GM11168 (cell line): ENCODE data around the gene SIPA1L3.

Experiments used
- in situ Hi-C: fragments of 300-500 bp; cut with MboI; formaldehyde crosslinking; loops from one replicate; pipeline ENCODE4 v1.12.0; 2022; ENCODE audit warnings: low sequenced_read_pairs; ENCODE audit not compliant: unreplicated experiment

Gene SIPA1L3

DNA sequence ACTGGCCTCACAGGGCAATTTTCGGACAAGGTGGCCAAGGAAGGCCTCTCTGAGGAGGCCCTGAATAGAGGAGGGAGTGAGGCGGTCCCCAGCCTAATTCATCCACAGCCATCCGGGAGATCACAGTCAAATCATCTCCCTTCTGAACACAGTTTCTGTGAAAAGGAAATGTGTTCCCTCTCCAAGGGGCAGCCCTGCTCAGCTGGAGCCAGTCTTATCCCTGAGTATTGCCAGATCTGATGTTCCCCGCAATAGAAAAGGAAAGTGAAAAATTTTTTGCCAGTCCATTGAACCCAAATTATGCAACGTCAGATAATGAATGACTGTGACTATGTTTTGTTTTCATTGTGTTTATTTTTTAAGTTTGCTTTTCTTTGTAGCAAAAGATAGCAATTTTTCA lies 125.9 kb downstream of the SIPA1L3 start:
- in situ Hi-C loops, result no loop called here

DNA sequence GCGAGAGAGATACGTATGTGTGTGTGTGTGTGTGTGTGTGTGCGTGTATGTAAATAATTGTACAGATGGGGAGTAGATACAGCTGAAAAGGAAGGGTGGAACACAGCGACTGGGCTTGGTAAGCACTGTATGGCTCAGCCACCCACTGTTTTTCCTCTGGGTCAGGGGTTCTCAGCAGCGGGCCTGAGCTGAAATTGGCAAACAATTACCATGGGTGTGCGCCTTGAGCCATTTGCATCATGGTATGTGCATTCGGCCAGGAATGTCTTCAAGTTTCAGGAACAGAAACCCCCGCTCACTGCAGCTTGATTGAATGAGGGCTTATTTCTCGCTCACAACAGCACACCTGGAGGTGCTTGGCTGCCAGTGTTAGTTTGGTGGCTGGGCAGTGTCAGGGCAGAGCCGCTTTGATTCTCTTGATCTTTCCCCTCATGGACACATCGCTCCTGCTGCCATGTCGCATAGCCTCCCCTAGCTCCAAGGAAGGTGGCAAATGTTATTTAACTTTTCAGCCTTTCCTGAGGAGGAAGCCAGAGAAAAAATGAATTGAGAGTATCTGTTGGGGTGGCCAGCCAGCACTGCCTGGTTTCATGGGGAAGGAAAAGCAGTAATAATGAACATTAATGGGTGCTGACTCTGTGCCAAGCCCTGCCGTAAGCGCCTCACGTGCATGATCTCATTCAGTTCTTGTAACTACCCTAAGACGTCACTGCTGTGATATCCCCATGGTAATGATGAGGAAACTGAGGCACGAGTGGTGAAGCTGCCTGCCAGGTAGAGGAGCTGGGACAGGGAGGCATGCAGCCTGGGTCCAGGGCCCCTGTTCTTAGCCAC lies 126.9 kb downstream of the SIPA1L3 start:
- in situ Hi-C loops, result no loop called here

DNA sequence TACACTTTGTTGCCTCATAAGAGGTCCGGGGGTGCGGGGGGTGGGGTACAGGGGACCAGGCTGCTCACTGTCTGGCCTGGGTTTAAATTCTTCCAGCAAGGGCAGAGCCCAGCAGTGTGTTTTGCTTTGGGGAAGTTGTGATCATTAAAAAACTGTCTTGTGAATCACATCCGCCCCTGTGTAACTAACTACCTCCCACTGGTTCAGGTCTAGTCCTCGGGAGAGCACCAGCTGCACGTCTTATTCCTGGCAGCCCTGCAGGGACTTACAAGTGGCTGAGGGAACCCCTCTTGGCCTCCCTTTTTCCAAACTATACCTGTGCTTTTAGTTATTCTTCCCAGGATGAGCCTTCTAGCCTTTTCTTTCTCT lies 127.5 kb downstream of the SIPA1L3 start:
- in situ Hi-C loops, result no loop called here

DNA sequence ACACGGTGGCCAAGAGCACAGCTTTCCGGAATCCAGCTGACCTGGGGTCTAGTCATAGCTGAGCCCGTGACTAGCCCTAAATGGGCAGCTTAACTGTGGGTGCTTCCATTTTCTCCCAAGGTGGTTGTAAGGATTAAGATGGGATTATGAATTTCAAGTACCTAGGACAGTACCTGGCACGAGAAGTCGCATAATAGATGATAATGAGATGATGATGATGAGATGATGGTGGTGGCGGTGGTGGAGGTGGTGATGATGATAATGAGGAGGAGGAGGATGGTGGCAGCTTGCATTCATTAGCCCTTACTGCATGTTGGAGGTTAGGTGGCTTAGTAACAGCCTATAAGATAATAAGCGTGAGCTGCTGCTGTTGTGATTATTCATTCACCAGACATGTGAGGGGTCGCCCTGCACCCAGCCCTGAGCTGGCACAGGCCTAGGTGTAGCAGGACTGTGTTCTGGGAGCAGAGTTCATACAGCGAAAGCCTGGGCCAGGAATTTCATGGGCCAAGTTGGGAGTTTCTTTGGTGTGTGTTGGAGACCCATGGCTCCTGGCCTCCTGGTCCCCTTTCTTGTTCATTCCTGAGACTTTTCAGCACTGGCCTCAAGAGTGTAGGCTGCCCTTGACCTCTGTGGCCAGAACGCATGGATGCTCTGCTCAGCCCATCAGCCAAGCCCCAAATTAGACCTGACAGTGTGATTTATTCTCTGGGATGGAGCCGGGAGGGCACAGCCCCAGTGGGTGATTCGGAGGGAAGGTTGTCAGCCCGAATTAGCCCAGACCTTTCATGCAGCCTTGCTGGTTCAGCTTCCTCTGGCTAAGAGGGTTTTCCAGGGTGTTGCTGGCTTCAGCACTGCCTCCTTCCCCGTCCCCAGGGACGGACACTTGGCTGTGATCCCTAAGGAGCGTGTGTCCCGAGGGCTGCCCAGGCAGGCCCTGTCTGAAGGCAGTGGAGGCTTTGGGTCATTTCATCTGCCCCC lies 128.8 kb downstream of the SIPA1L3 start:
- in situ Hi-C loops, result no loop called here

DNA sequence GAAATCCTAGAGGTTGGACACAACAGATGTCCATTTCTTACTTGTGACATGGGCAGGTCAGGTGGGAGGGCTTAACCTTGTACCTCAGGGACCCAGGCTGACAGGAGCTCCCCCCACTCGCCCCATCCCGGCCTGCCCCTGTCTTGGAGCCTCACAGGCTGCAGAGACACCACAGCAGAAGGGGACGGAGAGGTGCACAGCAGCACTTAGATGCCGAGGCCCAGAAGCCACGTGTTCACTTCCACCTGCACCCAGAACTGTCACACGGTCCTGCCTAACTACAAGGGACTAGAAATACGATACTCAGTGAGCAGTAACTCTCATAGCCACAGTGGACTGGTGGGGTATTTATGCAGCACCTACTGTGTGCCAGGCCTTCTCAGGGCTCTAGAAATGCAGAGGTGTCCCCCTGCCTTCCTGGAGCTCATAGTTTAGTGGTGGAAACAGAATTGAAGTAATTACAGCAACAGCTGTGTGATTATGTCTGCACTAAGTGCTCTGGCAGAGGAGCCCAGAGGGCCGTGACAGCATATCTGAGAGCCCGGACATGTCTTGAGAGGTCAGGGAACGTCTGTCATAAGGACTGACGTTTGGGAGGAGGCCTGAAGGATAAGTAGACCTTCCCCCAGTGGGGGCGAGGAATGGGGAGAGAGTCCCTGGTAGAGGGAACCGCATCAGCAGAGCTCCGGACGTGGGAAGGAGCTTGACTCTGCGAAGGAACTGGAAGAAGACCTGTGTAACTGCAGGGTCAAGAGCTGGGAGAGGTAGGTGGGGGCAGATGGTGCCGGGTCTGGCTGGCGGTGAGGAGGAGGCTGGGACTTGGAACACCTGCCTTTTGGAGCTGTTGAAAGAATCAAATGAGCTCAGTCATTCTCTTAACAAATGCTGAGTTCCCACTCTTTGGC lies 130.0 kb downstream of the SIPA1L3 start:
- in situ Hi-C loops, result no loop called here

DNA sequence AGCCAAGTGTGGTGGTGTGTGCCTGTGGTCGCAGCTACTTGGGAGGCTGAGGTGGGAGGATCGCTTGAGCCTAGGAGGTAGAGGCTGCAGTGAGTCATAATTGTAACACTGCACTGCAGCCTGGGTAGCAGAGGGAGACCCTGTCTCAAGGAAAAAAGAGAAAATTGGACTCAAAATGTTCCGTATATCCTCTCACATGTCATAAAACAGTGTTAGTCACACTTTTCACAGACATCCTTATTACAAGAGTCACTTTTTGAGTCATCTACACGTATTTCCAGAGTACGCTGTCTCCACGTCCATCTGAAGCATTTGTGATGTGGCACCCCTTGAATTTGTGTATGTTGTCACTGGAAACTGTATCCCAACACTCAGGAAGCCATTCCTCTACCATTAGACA lies 133.0 kb downstream of the SIPA1L3 start:
- in situ Hi-C loops, result no loop called here

DNA sequence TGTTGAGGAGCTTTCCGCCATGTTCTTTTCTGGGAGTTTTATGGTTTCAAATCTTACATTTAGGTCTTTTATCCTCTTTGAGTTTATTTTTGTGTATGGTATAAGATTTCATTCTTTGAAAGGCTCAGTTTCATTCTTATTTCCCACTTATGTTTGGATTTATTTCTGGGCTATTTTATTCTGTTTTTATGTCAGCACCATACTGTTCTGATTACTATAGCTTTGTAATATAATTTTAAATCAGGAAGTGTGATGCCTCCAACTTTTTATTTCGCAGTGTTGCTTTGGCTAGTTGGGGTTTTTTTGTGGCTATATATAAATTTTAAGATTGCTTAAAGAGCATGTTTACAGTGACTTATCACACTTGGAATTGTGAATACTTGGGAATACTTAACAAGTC lies 135.1 kb downstream of the SIPA1L3 start:
- in situ Hi-C loops, result no loop called here

DNA sequence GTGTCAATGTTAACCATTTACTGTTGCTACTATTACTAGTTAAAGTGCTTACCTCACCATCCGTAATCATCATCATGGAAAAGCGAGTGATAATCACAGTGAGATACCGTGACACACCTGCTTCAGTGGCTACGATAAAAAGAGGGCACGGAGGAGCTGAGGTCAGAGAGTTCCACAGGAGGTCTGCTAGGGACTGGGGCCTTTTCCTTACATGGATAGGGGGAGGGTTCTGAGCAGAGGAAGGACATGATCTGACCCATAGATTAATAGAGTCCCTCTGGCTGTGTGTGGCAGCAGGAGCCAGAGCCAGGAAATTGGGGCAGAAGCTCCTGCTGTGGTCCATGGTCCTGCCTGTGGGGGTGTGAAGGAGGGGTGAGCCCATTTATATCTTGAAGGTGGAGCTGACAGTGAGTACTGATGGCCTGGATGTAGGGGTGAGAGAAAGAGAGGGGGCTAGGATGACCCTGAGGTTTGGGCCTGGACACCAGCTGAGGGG lies 136.7 kb downstream of the SIPA1L3 start:
- in situ Hi-C loops, result no loop called here

DNA sequence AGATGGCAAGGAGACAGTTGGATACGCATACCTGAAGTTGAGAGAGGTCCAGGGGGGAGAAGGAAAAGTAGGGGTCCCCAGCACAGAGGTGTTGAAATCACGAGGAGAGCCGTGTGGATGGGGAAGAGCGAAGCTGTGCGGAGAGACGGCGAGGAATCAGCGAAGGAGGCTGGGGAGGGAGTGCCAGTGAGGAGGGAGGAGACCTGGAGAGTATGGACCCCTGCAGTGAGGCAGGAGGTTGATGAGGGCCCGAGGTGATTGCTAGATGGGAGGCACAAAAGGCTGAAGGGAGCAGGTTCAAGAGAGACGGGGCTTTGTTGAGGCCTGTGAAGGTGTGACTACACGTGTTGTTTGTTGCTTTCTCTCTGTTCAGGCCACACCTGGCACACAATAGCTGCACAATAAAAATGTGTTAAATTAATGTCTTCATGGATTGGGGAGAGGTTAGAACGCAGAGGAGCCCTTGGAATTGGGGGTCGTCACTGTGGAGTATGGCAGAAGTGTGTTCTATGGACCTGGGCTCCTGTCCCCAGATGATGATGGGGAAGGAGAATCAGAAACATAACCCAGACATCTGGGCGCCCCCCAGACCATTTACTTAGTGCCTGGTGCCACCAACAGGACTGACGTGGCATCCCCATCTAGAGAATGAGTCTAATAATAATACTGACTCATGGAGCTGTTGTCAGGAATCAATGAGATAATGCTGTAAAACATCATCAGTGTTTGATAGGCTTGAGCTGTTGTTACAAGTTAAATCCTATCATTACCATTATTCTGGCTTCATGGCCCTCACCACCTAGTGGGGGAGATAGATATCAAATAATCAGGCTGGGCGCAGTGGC lies 137.5 kb downstream of the SIPA1L3 start:
- in situ Hi-C loops, result no loop called here

DNA sequence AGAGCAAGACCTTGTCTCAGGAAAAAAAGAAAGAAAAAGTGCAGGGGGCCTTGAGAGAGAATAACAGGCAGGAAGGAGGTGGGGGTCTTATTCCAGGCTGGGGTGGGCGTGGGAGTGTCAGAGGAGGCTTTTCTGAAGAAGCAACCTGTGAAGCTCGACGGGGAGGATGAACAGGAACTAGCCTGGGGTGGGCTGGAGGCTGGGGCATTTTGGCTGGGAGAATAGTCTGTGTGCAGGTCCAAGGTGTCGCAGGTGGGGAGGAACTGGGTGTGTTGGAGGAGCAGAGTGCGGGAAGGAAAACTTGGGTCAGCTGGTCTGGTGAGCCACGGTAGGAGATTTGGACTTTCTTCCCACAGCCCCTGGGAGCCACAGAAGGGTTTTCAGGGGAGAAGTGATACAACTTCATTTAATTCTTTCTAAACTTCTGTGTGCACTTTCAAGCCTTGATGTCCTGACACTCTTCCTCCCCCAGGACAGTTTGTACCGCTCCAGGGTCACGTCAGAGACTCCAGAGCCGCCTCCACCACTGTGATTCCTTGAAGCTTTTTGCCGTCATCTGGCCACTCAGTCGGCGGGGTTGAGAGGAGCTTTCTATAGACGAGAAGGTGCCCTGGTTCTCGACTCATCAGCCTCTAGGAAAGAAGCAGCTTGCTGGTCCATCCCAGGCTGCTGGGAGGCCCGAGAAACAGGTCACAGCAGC lies 138.7 kb downstream of the SIPA1L3 start:
- in situ Hi-C loops, result no loop called here

DNA sequence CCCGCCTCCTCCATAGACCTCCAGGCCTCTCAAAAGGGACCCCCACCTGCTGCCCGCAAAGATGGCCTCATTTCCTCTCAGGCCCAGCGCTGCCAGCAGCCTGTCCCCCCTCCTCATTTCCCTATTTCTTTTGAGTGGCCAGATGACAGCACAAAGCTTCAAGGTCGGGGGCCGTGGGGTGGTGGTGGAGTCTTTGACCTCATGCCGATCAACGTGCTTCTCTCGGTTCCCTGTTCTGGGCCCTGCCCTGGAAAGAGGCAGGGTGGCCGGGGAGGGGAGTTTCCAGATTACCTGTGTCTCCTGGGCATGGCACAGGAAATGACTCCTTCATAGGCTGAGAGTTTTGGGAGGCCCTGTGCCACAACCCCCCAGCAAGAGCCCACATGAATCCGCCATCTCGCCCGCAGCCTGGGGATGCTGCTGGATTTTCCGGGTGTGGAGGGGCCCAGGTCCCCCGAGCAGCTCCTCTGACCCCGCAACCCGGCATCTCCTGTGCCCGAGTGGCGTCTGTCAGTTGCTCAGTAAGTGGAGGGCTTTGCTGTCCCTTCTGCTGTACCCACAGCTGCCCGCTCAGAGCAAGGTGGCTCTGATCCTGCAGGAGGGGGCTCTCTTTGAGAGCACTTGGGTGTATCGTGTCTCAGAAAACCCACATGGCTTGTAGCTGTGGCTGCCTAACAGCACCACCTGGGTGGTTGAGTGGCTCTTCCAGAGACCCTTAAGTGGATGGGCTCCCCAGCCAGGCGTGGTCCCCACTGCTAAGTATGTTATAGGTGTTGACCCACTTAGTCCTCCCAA lies 139.4 kb downstream of the SIPA1L3 start:
- in situ Hi-C loops, result no loop called here

DNA sequence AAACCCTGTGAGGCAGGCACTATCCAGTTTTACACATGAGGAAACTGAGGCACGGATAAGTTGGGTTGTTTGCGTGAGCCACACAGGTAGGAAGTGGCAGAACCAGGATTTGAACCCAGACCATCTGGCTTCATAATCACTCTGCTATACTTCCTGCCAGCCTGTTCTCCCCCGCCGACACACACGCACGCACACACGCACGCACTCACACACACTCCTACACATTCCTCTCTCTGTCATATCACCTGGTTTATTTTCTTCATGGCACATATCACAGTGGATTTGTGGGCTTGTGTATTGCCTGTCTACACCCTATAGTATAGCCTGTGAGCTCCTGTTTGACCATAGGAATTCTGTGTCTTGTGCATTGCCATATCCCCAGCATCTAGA lies 140.0 kb downstream of the SIPA1L3 start:
- in situ Hi-C loops, result no loop called here

DNA sequence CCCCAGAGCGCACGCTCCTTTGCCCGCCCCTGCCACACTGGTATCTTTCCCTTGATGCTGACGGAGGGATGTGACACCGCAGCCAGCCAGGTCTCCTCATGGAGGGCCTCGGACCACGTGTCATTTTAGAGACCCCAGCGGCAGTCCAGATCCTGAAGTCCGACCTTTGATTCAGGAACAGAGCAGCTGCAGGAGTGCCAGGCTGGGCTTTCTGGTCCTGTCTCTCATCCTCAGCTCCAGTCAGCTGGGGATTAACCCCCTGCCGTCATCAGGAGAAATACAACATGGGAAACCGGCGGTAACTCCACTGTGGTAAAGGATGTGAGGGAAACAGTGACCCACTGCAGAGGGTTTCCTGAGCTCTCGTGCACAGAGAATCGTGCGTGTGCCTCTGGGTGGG lies 140.6 kb downstream of the SIPA1L3 start:
- in situ Hi-C loops, result no loop called here

DNA sequence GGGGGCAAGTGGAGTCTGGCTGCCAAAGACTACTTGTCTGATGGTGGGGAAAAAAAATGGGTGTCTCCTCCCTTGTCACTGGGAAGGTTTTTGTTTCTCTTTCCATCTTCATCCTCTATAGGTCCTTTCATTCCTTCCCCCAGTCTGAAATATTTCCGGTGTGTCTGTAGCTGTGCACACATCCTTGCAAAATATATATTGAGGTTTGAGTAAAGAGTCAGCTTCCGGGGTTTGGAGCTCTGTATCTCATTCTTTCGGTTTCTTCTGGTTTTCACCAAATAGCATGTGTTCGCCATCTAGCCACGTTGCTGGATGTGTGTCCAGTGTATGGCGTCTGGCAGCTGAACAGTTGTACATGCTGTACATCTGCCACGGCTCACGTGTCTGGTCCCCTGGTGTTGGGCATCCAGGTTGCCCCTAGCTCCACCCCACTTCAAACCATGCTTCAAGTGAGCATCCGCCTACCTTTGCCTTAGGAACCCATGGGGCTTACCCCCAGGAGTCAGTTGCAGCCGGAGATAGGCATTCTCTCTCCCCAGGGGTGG lies 142.2 kb downstream of the SIPA1L3 start:
- in situ Hi-C loops, result no loop called here

DNA sequence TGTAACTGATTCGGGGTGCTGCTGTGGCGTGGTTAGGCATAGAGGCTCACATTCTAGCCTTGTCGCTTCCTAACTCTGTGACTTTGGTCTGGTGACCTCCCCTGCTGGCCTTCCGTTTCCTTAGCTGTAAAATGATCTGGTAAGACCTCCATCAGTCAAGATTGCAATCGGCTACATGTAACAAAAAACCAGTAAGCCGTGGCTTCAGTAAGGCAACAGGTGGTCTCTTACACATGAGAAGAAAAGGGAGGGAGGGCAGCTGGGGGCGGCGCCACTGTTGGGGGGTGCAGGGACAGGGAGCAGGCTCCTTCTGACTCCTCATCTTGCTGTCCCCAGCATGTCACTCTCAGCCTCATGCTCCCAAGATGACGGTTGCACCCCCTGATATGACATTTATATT lies 148.0 kb downstream of the SIPA1L3 start:
- in situ Hi-C loops, result no loop called here

DNA sequence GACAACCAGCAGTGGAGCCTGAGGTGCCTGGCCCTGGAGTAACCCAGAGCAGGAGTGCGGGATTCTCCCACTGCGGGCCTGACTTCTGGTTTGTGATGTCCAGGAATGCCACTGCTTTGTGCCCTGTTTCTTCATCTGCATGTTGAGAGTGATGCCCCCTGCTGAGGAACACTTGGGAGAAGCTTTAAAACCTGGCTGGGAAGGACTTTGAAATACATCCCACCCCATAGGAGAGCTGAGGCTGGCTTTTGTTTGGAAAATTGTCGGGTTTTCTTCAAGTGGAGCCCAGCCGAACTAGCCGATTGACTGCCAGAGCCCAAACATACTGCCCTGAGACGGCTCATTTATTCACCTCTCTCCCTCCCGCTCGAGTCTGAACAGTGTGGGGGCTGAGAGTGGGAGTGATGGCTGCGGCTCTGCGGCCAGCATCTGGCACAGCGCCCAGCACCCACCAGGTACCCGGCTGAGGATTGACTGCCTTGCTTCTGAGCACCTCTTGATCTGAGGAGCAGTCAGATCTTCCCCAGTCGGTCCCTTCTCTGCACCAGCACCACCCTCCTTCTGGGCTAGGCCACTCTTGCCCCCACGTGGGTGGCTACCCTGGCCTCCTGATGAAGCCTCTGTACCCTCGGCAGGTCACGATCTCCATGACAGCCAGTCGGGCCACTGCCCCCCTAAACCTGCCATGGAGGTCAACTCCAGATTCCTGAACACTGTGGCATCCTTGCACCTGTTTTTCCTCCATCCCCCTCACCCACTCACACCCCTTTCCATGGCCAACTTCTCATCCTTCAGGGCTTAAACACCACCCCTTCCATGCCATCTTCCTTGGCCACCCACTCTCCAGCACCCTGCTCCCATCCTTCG lies 148.9 kb downstream of the SIPA1L3 start:
- in situ Hi-C loops, result no loop called here

DNA sequence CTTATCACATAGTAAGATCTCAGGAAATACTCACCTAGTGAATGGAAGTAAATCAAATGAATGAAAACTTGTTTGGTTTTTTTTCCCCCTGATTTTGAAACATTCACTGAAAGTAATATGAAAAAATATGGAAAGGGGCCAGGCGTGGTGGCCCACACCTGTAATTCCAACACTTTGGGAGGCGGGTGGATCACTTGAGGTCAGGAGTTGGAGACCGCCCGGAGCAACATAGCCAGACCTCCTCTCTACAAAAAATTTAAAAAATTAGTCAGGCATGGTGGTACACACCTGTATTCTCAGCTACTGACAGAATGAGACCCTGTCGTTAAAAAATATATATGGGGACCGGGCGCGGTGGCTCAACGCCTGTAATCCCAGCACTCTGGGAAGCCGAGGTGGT lies 149.6 kb downstream of the SIPA1L3 start:
- in situ Hi-C loops, result no loop called here
